ENCODE data around the gene BTLA. TPM values are rescaled to one million over a fixed set of nuclear protein-coding genes. Genes with fewer than 3 reads are reported as not detected.
A peak's percentile ranks its signal among the peaks of the same experiment; 100 is the strongest.
"Not testable (repeated sequence)": the region's sequence is repeated elsewhere in the genome, so short reads cannot be mapped to it uniquely, and the experiment has no call there.

The BTLA gene
- polyA plus RNA-seq, 1 experiment, result not detected

GRCh38 chr3:112530573-112530972 lies 31.3 kb upstream of the BTLA start:
- no peak overlapping the region for H3K4me3 ChIP-seq (ENCODE audit: low read depth, low read length)
- H3K27ac ChIP-seq (ENCODE audit: low read depth, low read length), result no peak overlapping the region
- no peaks in the 10 kb centered on the region for H3K9me3 ChIP-seq (ENCODE audit: control insufficient read depth, insufficient read depth, low read length)
- no peaks in the 10 kb centered on the region for H3K27me3 ChIP-seq (ENCODE audit: control insufficient read depth, insufficient read depth, low read length)
- TF ChIP-seq CTCF (IDR thresholded peaks at IDR 0.05; ENCODE audit: low read depth, low read length), result no peak
- CTCF ChIA-PET, result interaction anchor here (0.6 to 1.6 kb wide), 14 partner anchors 10 to 419 kb away, joined by 3 to 57 read pairs (median 4); partner anchors contain the start of genes ATG3, SLC35A5 and SLC9C1
- POLR2A ChIA-PET, result no interaction called here
- DNase-seq (ENCODE audit: low read depth, low spot score), result no peak

- POLR2A ChIA-PET; H3K9me3 ChIP-seq (ENCODE audit: control insufficient read depth, insufficient read depth, low read length); H3K27ac ChIP-seq (ENCODE audit: low read depth, low read length); H3K27me3 ChIP-seq (ENCODE audit: control insufficient read depth, insufficient read depth, low read length); DNase-seq (ENCODE audit: low read depth, low spot score); CTCF ChIA-PET; H3K4me3 ChIP-seq (ENCODE audit: low read depth, low read length): not testable (repeated sequence)
Observed at GRCh38 chr3:112524127-112524526, 24.9 kb upstream of the BTLA start.

GRCh38 chr3:112519424-112520001 lies 20.2 kb upstream of the BTLA start:
- no peaks in the 10 kb centered on the region for H3K9me3 ChIP-seq (ENCODE audit: control insufficient read depth, insufficient read depth, low read length)
- H3K4me3 ChIP-seq (ENCODE audit: low read depth, low read length), result no peak overlapping the region
- POLR2A ChIA-PET, result no interaction called here
- no peaks in the 10 kb centered on the region for H3K27me3 ChIP-seq (ENCODE audit: control insufficient read depth, insufficient read depth, low read length)
- CTCF ChIA-PET, result interaction anchor here (0.7 to 3.6 kb wide), 21 partner anchors 9 to 408 kb away, joined by 3 to 67 read pairs (median 4); partner anchors contain the start of genes ATG3, CD200, SLC35A5 and SLC9C1
- H3K27ac ChIP-seq (ENCODE audit: low read depth, low read length), result no peak overlapping the region
- peak; percentile 81 for TF ChIP-seq CTCF (IDR thresholded peaks at IDR 0.05; ENCODE audit: low read depth, low read length)
- DNase-seq (ENCODE audit: low read depth, low spot score), result peak; percentile 50

GRCh38 chr3:112518970-112519369 lies 19.7 kb upstream of the BTLA start:
- H3K9me3 ChIP-seq (ENCODE audit: control insufficient read depth, insufficient read depth, low read length); POLR2A ChIA-PET; H3K27me3 ChIP-seq (ENCODE audit: control insufficient read depth, insufficient read depth, low read length); H3K4me3 ChIP-seq (ENCODE audit: low read depth, low read length); H3K27ac ChIP-seq (ENCODE audit: low read depth, low read length); DNase-seq (ENCODE audit: low read depth, low spot score): not testable (repeated sequence)
- CTCF ChIA-PET, result interaction anchor here (0.6 to 3.6 kb wide), 7 partner anchors 12 to 407 kb away, joined by 3 to 67 read pairs (median 5); partner anchors contain the start of genes CD200 and SLC9C1

- no peaks in the 10 kb centered on the region for H3K9me3 ChIP-seq (ENCODE audit: control insufficient read depth, insufficient read depth, low read length)
- no peaks in the 10 kb centered on the region for H3K27me3 ChIP-seq (ENCODE audit: control insufficient read depth, insufficient read depth, low read length)
- TF ChIP-seq CTCF (IDR thresholded peaks at IDR 0.05; ENCODE audit: low read depth, low read length), result no peak
- no peak overlapping the region for H3K4me3 ChIP-seq (ENCODE audit: low read depth, low read length)
- no peak for DNase-seq (ENCODE audit: low read depth, low spot score)
- CTCF ChIA-PET, result interaction anchor here (0.9 to 1.0 kb wide), 2 partner anchors 188 to 403 kb away, joined by 3 read pairs; no protein-coding TSS in a partner anchor
- no peak overlapping the region for H3K27ac ChIP-seq (ENCODE audit: low read depth, low read length)
- POLR2A ChIA-PET, result no interaction called here
Observed at GRCh38 chr3:112514527-112515128, 15.4 kb upstream of the BTLA start.

GRCh38 chr3:112512320-112512719 lies 13.0 kb upstream of the BTLA start:
- Histone ChIP-seq H3K4me3 (ENCODE audit: low read depth, low read length) (no peak overlapping the region), H3K27me3 (ENCODE audit: control insufficient read depth, insufficient read depth, low read length) (no peaks in the 10 kb centered on the region), H3K27ac (ENCODE audit: low read depth, low read length) (no peak overlapping the region), H3K9me3 (ENCODE audit: control insufficient read depth, insufficient read depth, low read length) (no peaks in the 10 kb centered on the region)
- CTCF ChIA-PET, result interaction anchor here (0.6 kb wide), 1 partner anchor 48 kb away, joined by 7 read pairs; no protein-coding TSS in a partner anchor
- POLR2A ChIA-PET, result no interaction called here
- DNase-seq (ENCODE audit: low read depth, low spot score), result no peak
- TF ChIP-seq CTCF (IDR thresholded peaks at IDR 0.05; ENCODE audit: low read depth, low read length), result no peak
